Neural crest cell (in vitro differentiated cells): ENCODE data around the gene NIM1K. TPM values are rescaled to one million over a fixed set of nuclear protein-coding genes. Genes with fewer than 3 reads are reported as not detected.

Experiments
- DNase-seq: peaks from one replicate; pipeline ENCODE4 v3.0.0; 2021; ENCODE audit warnings: low read depth, mixed read lengths, low spot score
- H3K27ac Mint-ChIP-seq: one replicate; pipeline ENCODE4 v1.8.0; 2021; ENCODE audit warnings: mild to moderate bottlenecking, mixed read lengths; ENCODE audit not compliant: unreplicated experiment
- H3K27me3 Mint-ChIP-seq: 2 replicates; pipeline ENCODE4 v1.8.0; 2021; ENCODE audit warnings: low read depth, mild to moderate bottlenecking, mixed read lengths
- H3K36me3 Mint-ChIP-seq: 2 replicates; pipeline ENCODE4 v1.8.0; 2021; ENCODE audit warnings: low read depth, mild to moderate bottlenecking, mixed read lengths
- H3K4me1 Mint-ChIP-seq: 2 replicates; pipeline ENCODE4 v1.8.0; 2021; ENCODE audit warnings: mixed read lengths
- H3K4me3 Mint-ChIP-seq: one replicate; pipeline ENCODE4 v1.8.0; 2021; ENCODE audit warnings: mild to moderate bottlenecking, mixed read lengths
- H3K9me3 Mint-ChIP-seq: 2 replicates; pipeline ENCODE4 v1.8.0; 2021; ENCODE audit warnings: mixed read lengths
- CTCF ChIP-seq: fragments of 200-600 bp; sonication (generic); conservative IDR thresholded peaks from 2 replicates; pipeline ENCODE4 v1.5.0; 2021; ENCODE audit warnings: antibody characterized with exemption, mild to moderate bottlenecking
- total RNA-seq: library from RNA; stranded (reverse); gene quantifications from 2 replicates; pipeline ENCODE4 v1.2.1, GENCODE V29; 2021

The NIM1K gene
- total RNA-seq, 1 donor from 2014 or later = 0.30 TPM

- H3K27me3 Mint-ChIP-seq = peaks cover 8% of the 10 kb centered on the region
- no peak for DNase-seq
- no peaks in the 10 kb centered on the region for H3K36me3 Mint-ChIP-seq
- no peaks in the 10 kb centered on the region for H3K9me3 Mint-ChIP-seq
- TF ChIP-seq CTCF = no peak
- H3K4me1 Mint-ChIP-seq = no peaks in the 10 kb centered on the region
- H3K27ac Mint-ChIP-seq = no peak overlapping the region
- no peak overlapping the region for H3K4me3 Mint-ChIP-seq
Measured at GRCh38 chr5:43236653-43237355, 44.8 kb downstream of the NIM1K start.

GRCh38 chr5:43242196-43242595, 50.2 kb downstream of the NIM1K start:
- H3K4me3 Mint-ChIP-seq = no peak overlapping the region
- no peak overlapping the region for H3K27ac Mint-ChIP-seq
- no peak for DNase-seq
- peaks cover 12% of the 10 kb centered on the region for H3K27me3 Mint-ChIP-seq
- no peak for TF ChIP-seq CTCF
- H3K4me1 Mint-ChIP-seq = peaks cover 7% of the 10 kb centered on the region
- no peaks in the 10 kb centered on the region for H3K9me3 Mint-ChIP-seq
- H3K36me3 Mint-ChIP-seq = no peaks in the 10 kb centered on the region

DNA sequence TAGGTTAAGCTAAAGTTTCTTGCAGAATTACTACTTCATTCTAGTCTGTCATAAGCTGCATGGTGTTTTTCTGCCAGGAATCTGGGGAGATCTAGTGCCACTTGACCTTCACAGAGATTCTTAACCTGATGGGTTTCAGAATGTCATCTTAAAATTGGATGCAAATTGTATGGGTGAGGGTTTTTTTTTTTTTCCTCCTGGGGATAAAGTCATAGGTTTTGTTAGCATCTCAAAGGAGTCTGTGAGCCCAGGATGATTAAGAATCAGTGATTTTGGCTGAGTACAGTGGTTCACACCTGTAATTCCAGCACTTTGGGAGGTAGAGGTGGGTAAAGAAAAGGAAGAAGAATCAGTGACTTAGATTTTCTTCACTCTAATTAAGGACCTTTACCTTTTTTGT, 51.2 kb downstream of the NIM1K start:
- H3K4me1 Mint-ChIP-seq = peaks cover 7% of the 10 kb centered on the region
- H3K36me3 Mint-ChIP-seq = no peaks in the 10 kb centered on the region
- TF ChIP-seq CTCF = no peak
- DNase-seq = no peak
- H3K4me3 Mint-ChIP-seq = no peak overlapping the region
- H3K9me3 Mint-ChIP-seq = peaks cover 1% of the 10 kb centered on the region
- peaks cover 11% of the 10 kb centered on the region for H3K27me3 Mint-ChIP-seq
- H3K27ac Mint-ChIP-seq = no peak overlapping the region

GRCh38 chr5:43244823-43245565, 53.0 kb downstream of the NIM1K start:
- no peak overlapping the region for H3K4me3 Mint-ChIP-seq
- H3K36me3 Mint-ChIP-seq = no peaks in the 10 kb centered on the region
- H3K4me1 Mint-ChIP-seq = peaks cover 7% of the 10 kb centered on the region
- no peak overlapping the region for H3K27ac Mint-ChIP-seq
- no peak for TF ChIP-seq CTCF
- no peak for DNase-seq
- H3K27me3 Mint-ChIP-seq = peaks cover 9% of the 10 kb centered on the region
- peaks cover 3% of the 10 kb centered on the region for H3K9me3 Mint-ChIP-seq

GRCh38 chr5:43245724-43246385, 53.8 kb downstream of the NIM1K start:
- H3K36me3 Mint-ChIP-seq = no peaks in the 10 kb centered on the region
- no peak overlapping the region for H3K27ac Mint-ChIP-seq
- no peak overlapping the region for H3K4me3 Mint-ChIP-seq
- DNase-seq = no peak
- TF ChIP-seq CTCF = no peak
- peaks cover 7% of the 10 kb centered on the region for H3K4me1 Mint-ChIP-seq
- H3K9me3 Mint-ChIP-seq = peaks cover 3% of the 10 kb centered on the region
- peaks cover 5% of the 10 kb centered on the region for H3K27me3 Mint-ChIP-seq
